Effector memory CD4-positive, alpha-beta T cell (primary cell): Measurements from ENCODE around the gene KIF12.
"Not testable (repeated sequence)": the region's sequence is repeated elsewhere in the genome, so short reads cannot be mapped to it uniquely, and the experiment has no call there.

ENCODE experiments used
- DNase-seq, 3 donors: peaks; one replicate each; pipeline ENCODE4 v3.0.0-alpha.2; 2020
- H3K27ac ChIP-seq: 2 replicates; pipeline ENCODE4 v1.7.0; 2013; ENCODE audit warnings: mild to moderate bottlenecking, low read length, moderate library complexity; ENCODE audit not compliant: insufficient read depth, poor library complexity, severe bottlenecking
- H3K27me3 ChIP-seq: replicated peaks from 2 replicates; pipeline ENCODE4 v1.7.0; 2013; ENCODE audit warnings: mild to moderate bottlenecking, low read length; ENCODE audit not compliant: insufficient read depth, control insufficient read depth, poor library complexity, severe bottlenecking
- H3K36me3 ChIP-seq: 2 replicates; pipeline ENCODE4 v1.7.0; 2013; ENCODE audit warnings: mild to moderate bottlenecking, low read length, moderate library complexity; ENCODE audit not compliant: control insufficient read depth, insufficient read depth
- H3K4me1 ChIP-seq: 2 replicates; pipeline ENCODE4 v1.7.0; 2013; ENCODE audit warnings: low read length, mild to moderate bottlenecking; ENCODE audit not compliant: control insufficient read depth, insufficient read depth, poor library complexity, severe bottlenecking
- H3K4me3 ChIP-seq: 2 replicates; pipeline ENCODE4 v1.7.0; 2013; ENCODE audit warnings: low read length, low read depth, mild to moderate bottlenecking; ENCODE audit not compliant: insufficient read depth, poor library complexity, severe bottlenecking
- H3K9me3 ChIP-seq: 2 replicates; pipeline ENCODE4 v1.7.0; 2013; ENCODE audit warnings: mild to moderate bottlenecking, low read length, moderate library complexity; ENCODE audit not compliant: control insufficient read depth

The KIF12 gene

GRCh38 chr9:114132550-114132918 lies 33.4 kb upstream of the KIF12 start:
- H3K36me3 ChIP-seq = no peaks in the 10 kb centered on the region
- no peak overlapping the region for H3K27ac ChIP-seq
- no peaks in the 10 kb centered on the region for H3K27me3 ChIP-seq
- no peaks in the 10 kb centered on the region for H3K4me1 ChIP-seq
- H3K4me3 ChIP-seq = no peak overlapping the region
- no peaks in the 10 kb centered on the region for H3K9me3 ChIP-seq
- no peak for DNase-seq

GRCh38 chr9:114131808-114132549 lies 32.9 kb upstream of the KIF12 start:
- Histone ChIP-seq H3K4me3 (no peak overlapping the region), H3K27me3 (no peaks in the 10 kb centered on the region), H3K4me1 (no peaks in the 10 kb centered on the region), H3K27ac (no peak overlapping the region), H3K36me3 (no peaks in the 10 kb centered on the region), H3K9me3 (no peaks in the 10 kb centered on the region)
- DNase-seq = no peak

- H3K27ac ChIP-seq = no peak overlapping the region
- H3K36me3 ChIP-seq = no peaks in the 10 kb centered on the region
- no peak for DNase-seq
- no peaks in the 10 kb centered on the region for H3K9me3 ChIP-seq
- no peak overlapping the region for H3K4me3 ChIP-seq
- no peaks in the 10 kb centered on the region for H3K27me3 ChIP-seq
- H3K4me1 ChIP-seq = no peaks in the 10 kb centered on the region
Measured at GRCh38 chr9:114130624-114131277, 31.7 kb upstream of the KIF12 start.

GRCh38 chr9:114130141-114130540 lies 31.0 kb upstream of the KIF12 start:
- no peak overlapping the region for H3K27ac ChIP-seq
- H3K9me3 ChIP-seq = no peaks in the 10 kb centered on the region
- H3K27me3 ChIP-seq = no peaks in the 10 kb centered on the region
- no peak for DNase-seq
- no peak overlapping the region for H3K4me3 ChIP-seq
- no peaks in the 10 kb centered on the region for H3K36me3 ChIP-seq
- H3K4me1 ChIP-seq = no peaks in the 10 kb centered on the region

- not testable (repeated sequence) for H3K27me3 ChIP-seq, H3K4me3 ChIP-seq, H3K9me3 ChIP-seq, H3K4me1 ChIP-seq, H3K27ac ChIP-seq, DNase-seq, H3K36me3 ChIP-seq
Measured at GRCh38 chr9:114128759-114129158, 29.7 kb upstream of the KIF12 start.

GRCh38 chr9:114126247-114127060 lies 27.4 kb upstream of the KIF12 start:
- H3K4me1 ChIP-seq = no peaks in the 10 kb centered on the region
- no peak overlapping the region for H3K27ac ChIP-seq
- H3K36me3 ChIP-seq = no peaks in the 10 kb centered on the region
- H3K4me3 ChIP-seq = no peak overlapping the region
- no peak for DNase-seq
- H3K9me3 ChIP-seq = no peaks in the 10 kb centered on the region
- no peaks in the 10 kb centered on the region for H3K27me3 ChIP-seq

- no peak for DNase-seq
- no peaks in the 10 kb centered on the region for H3K36me3 ChIP-seq
- H3K27me3 ChIP-seq = no peaks in the 10 kb centered on the region
- no peaks in the 10 kb centered on the region for H3K4me1 ChIP-seq
- no peak overlapping the region for H3K27ac ChIP-seq
- no peak overlapping the region for H3K4me3 ChIP-seq
- H3K9me3 ChIP-seq = no peaks in the 10 kb centered on the region
Measured at GRCh38 chr9:114125476-114126013, 26.5 kb upstream of the KIF12 start.

- no peaks in the 10 kb centered on the region for H3K27me3 ChIP-seq
- no peak overlapping the region for H3K4me3 ChIP-seq
- H3K36me3 ChIP-seq = no peaks in the 10 kb centered on the region
- no peaks in the 10 kb centered on the region for H3K4me1 ChIP-seq
- no peak for DNase-seq
- H3K27ac ChIP-seq = no peak overlapping the region
- H3K9me3 ChIP-seq = no peaks in the 10 kb centered on the region
Measured at GRCh38 chr9:114124666-114125475, 25.8 kb upstream of the KIF12 start.

- Histone ChIP-seq H3K9me3 (no peaks in the 10 kb centered on the region), H3K4me3 (no peak overlapping the region), H3K4me1 (no peaks in the 10 kb centered on the region), H3K27ac (no peak overlapping the region), H3K36me3 (no peaks in the 10 kb centered on the region), H3K27me3 (no peaks in the 10 kb centered on the region)
- DNase-seq = no peak
Measured at GRCh38 chr9:114124138-114124537, 25.0 kb upstream of the KIF12 start.
